ENCODE results near the gene UROC1. TPM values are rescaled to one million over a fixed set of nuclear protein-coding genes. Genes with fewer than 3 reads are reported as not detected.

UROC1 gene
- total and polyA plus RNA-seq, 2 of the 13 experiments (the other 11 are each of a cell fraction or from before 2014, with no cell fraction given): 0.71 to 1.3 TPM

- TF ChIP-seq ZHX2 (IDR thresholded peaks at IDR 0.05; ENCODE audit: low read depth): no peak
- TF ChIP-seq ZHX2 (CRISPR knock-in tag; IDR thresholded peaks at IDR 0.05; ENCODE audit: borderline replicate concordance): no peak
- no peak for TF ChIP-seq ATRX (CRISPR knock-in tag; IDR thresholded peaks at IDR 0.05; ENCODE audit: borderline replicate concordance)
- TF ChIP-seq SETDB1 (CRISPR knock-in tag; IDR thresholded peaks at IDR 0.05; ENCODE audit: borderline replicate concordance): no peak
- 0 out of 2 replicates have a peak, but pooled peaks have one; percentile 71 for TF ChIP-seq ZNF792 (CRISPR knock-in tag; IDR thresholded peaks at IDR 0.05)
- 0 out of 2 replicates have a peak, but pooled peaks have one; percentile 45 for TF ChIP-seq ZSCAN20 (CRISPR knock-in tag; IDR thresholded peaks at IDR 0.05; ENCODE audit: borderline replicate concordance)
- TF ChIP-seq ZNF577 (CRISPR knock-in tag; IDR thresholded peaks at IDR 0.05; ENCODE audit: borderline replicate concordance, low read depth): no peak
- TF ChIP-seq GMEB1 (CRISPR knock-in tag; IDR thresholded peaks at IDR 0.05; ENCODE audit: borderline replicate concordance): peak; percentile 63; the same call in 1 of the 2 replicates
- TF ChIP-seq ZNF367 (CRISPR knock-in tag; IDR thresholded peaks at IDR 0.05; ENCODE audit: borderline replicate concordance): no peak
- TF ChIP-seq HIC2 (CRISPR knock-in tag; IDR thresholded peaks at IDR 0.05; ENCODE audit: low read depth): peak; percentile 88
- TF ChIP-seq MXD3 (CRISPR knock-in tag; IDR thresholded peaks at IDR 0.05): no peak; the same call in 1 of the 2 replicates
- peak; percentile 83 for TF ChIP-seq FOXC1 (CRISPR knock-in tag; IDR thresholded peaks at IDR 0.05; ENCODE audit: borderline replicate concordance)
- no peak; the same call in 1 of the 2 replicates for TF ChIP-seq ZNF33B (CRISPR knock-in tag; IDR thresholded peaks at IDR 0.05)
These were observed 11.4 kb upstream of the UROC1 start (continued) for GRCh38 chr3:126528800-126529541.
